Keratinocyte (primary cell): ENCODE measurements around the gene CWC27. TPM values are rescaled to one million over a fixed set of nuclear protein-coding genes. Genes with fewer than 3 reads are reported as not detected.

Experiments used
- DNase-seq: peaks from one replicate; pipeline ENCODE4 v3.0.0-alpha.2; 2011; ENCODE audit warnings: low read depth, missing footprints, low spot score
- FAIRE-seq: peaks from 2 replicates; lab custom pipeline; 2011; peaks lifted over from hg19 to GRCh38; lab: Jason Lieb, UNC
- H2AFZ ChIP-seq: 2 replicates; pipeline ENCODE4 v1.6.0; 2012; ENCODE audit warnings: low read length, control low read depth, inconsistent platforms; ENCODE audit not compliant: control insufficient read depth
- H3K27ac ChIP-seq: 2 replicates; pipeline ENCODE4 v1.5.1; 2011; ENCODE audit warnings: low read length; ENCODE audit not compliant: control insufficient read depth, insufficient read depth
- H3K27me3 ChIP-seq: 3 replicates; pipeline ENCODE4 v1.6.0; 2011; ENCODE audit warnings: low read length; ENCODE audit not compliant: control insufficient read depth, insufficient read depth; ENCODE audit errors: extremely low read depth
- H3K36me3 ChIP-seq, 2 experiments: 2 replicates in 1 of 2; 3 replicates in 1 of 2; pipeline ENCODE4 v1.5.1; 2011; ENCODE audit warnings: low read length in 2 of 2, mild to moderate bottlenecking in 1 of 2; ENCODE audit not compliant: control insufficient read depth in 2 of 2, insufficient read depth in 2 of 2; ENCODE audit errors: extremely low read depth in 1 of 2
- H3K4me1 ChIP-seq: 3 replicates; pipeline ENCODE4 v1.5.1; 2011; ENCODE audit warnings: low read length; ENCODE audit not compliant: control insufficient read depth, insufficient read depth; ENCODE audit errors: extremely low read depth
- H3K4me2 ChIP-seq: 3 replicates; pipeline ENCODE4 v1.6.0; 2011; ENCODE audit warnings: low read depth, low read length; ENCODE audit not compliant: control insufficient read depth, insufficient read depth; ENCODE audit errors: extremely low read depth
- H3K4me3 ChIP-seq, 3 experiments: fragments of 200-600 bp in 1 of 3; sonication (generic) in 1 of 3; 2 replicates in 2 of 3; 3 replicates in 1 of 3; pipeline ENCODE4 v1.5.1; 2011 to 2016; ENCODE audit warnings: low read length in 3 of 3, mild to moderate bottlenecking in 3 of 3, control low read depth in 2 of 3, inconsistent platforms in 1 of 3, low read depth in 1 of 3, mixed read lengths in 1 of 3, mixed run types in 1 of 3, moderate library complexity in 1 of 3; ENCODE audit not compliant: control insufficient read depth in 2 of 3, insufficient read depth in 2 of 3; ENCODE audit errors: extremely low read depth in 1 of 3
- H3K79me2 ChIP-seq: 2 replicates; pipeline ENCODE4 v1.6.0; 2012; ENCODE audit warnings: low read length; ENCODE audit not compliant: control insufficient read depth, insufficient read depth
- H3K9ac ChIP-seq: 3 replicates; pipeline ENCODE4 v1.6.0; 2011; ENCODE audit warnings: low read length; ENCODE audit not compliant: control insufficient read depth, insufficient read depth; ENCODE audit errors: extremely low read depth
- H3K9me1 ChIP-seq: 3 replicates; pipeline ENCODE4 v1.6.0; 2011; ENCODE audit warnings: low read length; ENCODE audit not compliant: control insufficient read depth, insufficient read depth; ENCODE audit errors: extremely low read depth
- H3K9me3 ChIP-seq: 2 replicates; pipeline ENCODE4 v1.5.1; 2012; ENCODE audit warnings: low read depth, low read length; ENCODE audit not compliant: control insufficient read depth
- H4K20me1 ChIP-seq: 3 replicates; pipeline ENCODE4 v1.6.0; 2011; ENCODE audit warnings: low read length; ENCODE audit not compliant: control insufficient read depth, insufficient read depth; ENCODE audit errors: extremely low read depth
- EZH2 ChIP-seq: IDR thresholded peaks from one replicate; pipeline ENCODE4 v1.6.1; 2012; ENCODE audit warnings: inconsistent platforms, mild to moderate bottlenecking, low read length, moderate library complexity
- dilution Hi-C: fragments of 300-500 bp; cut with MboI; formaldehyde crosslinking; loops from one replicate; pipeline ENCODE4 v1.7.0; 2020; ENCODE audit warnings: low sequenced_read_pairs; ENCODE audit not compliant: extremely low pct_ligation_motif_present
- polyA plus RNA-seq, 5 experiments: library from polyadenylated mRNA; depleted of rRNA in 3 of 5; stranded (reverse) in 3 of 5; stranded (forward) in 1 of 5; unstranded in 1 of 5; fragments of >200 nt; gene quantifications; 1 replicate in 1 of 5; 2 replicates in 3 of 5; 3 replicates in 1 of 5; pipeline versions ENCODE4 v1.2.1 to v1.2.3, GENCODE V29; 2011 to 2012; ENCODE audit warnings: missing spikeins in 2 of 5, low read depth in 1 of 5, low replicate concordance in 1 of 5
- TF ChIP-seq, protein P1 (sequence below), 3 experiments: IDR thresholded peaks in 1 of 3; conservative IDR thresholded peaks in 1 of 3; optimal IDR thresholded peaks in 1 of 3; 2 replicates in 2 of 3; 3 replicates in 1 of 3; pipeline versions ENCODE3 to v1.5.1; 2011; ENCODE audit warnings: low read length in 3 of 3, mild to moderate bottlenecking in 3 of 3, moderate library complexity in 2 of 3, control low read depth in 1 of 3, inconsistent platforms in 1 of 3; ENCODE audit not compliant: insufficient read depth in 2 of 3; ENCODE audit errors: extremely low read depth in 1 of 3

CWC27 gene
- polyA plus RNA-seq, 1 donor (not counting 4 experiments of a cell fraction or from before 2014, with no cell fraction given) = 31.8 TPM

DNA sequence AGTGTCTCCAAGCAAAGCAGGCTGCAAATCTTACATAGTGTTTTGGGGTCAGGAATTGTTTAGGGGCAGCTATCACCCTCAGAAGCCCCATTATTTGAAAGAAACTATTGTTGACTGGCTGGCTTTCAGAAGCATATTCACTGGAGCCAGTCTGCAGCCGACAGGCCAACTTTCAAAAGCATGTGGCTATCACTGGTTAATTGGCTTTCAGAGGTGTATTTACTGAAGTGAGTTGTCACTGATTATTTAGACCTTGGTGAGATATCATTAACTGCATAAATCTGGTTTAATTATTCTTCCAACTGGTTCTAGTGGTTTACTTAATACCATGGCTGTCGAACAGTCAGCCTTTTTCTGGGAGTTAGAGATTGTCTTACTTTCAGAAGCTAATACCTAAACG, 247.0 kb downstream of the CWC27 start:
- Histone ChIP-seq H3K36me3 (no peaks in the 10 kb centered on the region), H2AFZ (no peak overlapping the region), H3K79me2 (no peaks in the 10 kb centered on the region), H3K4me3 (no peak overlapping the region), H3K4me2 (no peak overlapping the region), H3K27ac (no peak overlapping the region), H3K9ac (no peak overlapping the region), H4K20me1 (no peaks in the 10 kb centered on the region), H3K27me3 (no peaks in the 10 kb centered on the region), H3K4me1 (peaks cover 7% of the 10 kb centered on the region), H3K9me1 (no peaks in the 10 kb centered on the region), H3K9me3 (no peaks in the 10 kb centered on the region)
- no peak for FAIRE-seq
- DNase-seq = no peak
- TF ChIP-seq, protein P1, sequence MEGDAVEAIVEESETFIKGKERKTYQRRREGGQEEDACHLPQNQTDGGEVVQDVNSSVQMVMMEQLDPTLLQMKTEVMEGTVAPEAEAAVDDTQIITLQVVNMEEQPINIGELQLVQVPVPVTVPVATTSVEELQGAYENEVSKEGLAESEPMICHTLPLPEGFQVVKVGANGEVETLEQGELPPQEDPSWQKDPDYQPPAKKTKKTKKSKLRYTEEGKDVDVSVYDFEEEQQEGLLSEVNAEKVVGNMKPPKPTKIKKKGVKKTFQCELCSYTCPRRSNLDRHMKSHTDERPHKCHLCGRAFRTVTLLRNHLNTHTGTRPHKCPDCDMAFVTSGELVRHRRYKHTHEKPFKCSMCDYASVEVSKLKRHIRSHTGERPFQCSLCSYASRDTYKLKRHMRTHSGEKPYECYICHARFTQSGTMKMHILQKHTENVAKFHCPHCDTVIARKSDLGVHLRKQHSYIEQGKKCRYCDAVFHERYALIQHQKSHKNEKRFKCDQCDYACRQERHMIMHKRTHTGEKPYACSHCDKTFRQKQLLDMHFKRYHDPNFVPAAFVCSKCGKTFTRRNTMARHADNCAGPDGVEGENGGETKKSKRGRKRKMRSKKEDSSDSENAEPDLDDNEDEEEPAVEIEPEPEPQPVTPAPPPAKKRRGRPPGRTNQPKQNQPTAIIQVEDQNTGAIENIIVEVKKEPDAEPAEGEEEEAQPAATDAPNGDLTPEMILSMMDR (optimal IDR thresholded peaks at IDR 0.05 in 1 of 3, IDR thresholded peaks at IDR 0.05 in 1 of 3, conservative IDR thresholded peaks at IDR 0.05 in 1 of 3; ENCODE audit: extremely low read depth in 1 of 3, insufficient read depth in 2 of 3, low read length in 3 of 3) = no peak
- TF ChIP-seq EZH2 = no peak
- dilution Hi-C loops = no loop called here

DNA sequence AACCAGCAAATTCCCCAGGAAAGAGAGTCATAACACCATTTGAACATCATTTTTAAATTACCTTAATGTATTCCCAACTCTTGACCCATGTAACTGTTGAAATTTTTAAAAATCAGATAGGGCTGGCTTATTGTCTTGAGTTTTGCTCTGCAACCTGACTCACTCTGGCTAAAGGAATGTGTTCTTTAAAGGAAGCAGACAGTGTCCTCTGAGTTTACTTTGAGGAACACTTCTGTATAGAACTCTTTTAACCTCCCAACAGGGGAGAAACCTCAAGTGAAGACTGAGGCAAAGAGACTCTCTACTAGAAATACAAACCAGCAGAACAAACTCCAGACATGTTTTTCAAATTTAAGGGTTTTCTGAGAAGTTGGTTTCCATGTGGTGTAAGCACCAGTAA, 248.9 kb downstream of the CWC27 start:
- Histone ChIP-seq H3K4me3 (no peak overlapping the region), H3K79me2 (no peaks in the 10 kb centered on the region), H4K20me1 (no peaks in the 10 kb centered on the region), H3K4me1 (peaks cover 7% of the 10 kb centered on the region), H3K36me3 (no peaks in the 10 kb centered on the region), H3K27ac (no peak overlapping the region), H3K9me1 (no peaks in the 10 kb centered on the region), H3K27me3 (no peaks in the 10 kb centered on the region), H3K4me2 (no peak overlapping the region), H2AFZ (no peak overlapping the region), H3K9me3 (no peaks in the 10 kb centered on the region), H3K9ac (no peak overlapping the region)
- DNase-seq (no peak), FAIRE-seq (no peak)
- dilution Hi-C loops = no loop called here
- TF ChIP-seq, protein P1 (optimal IDR thresholded peaks at IDR 0.05 in 1 of 3, IDR thresholded peaks at IDR 0.05 in 1 of 3, conservative IDR thresholded peaks at IDR 0.05 in 1 of 3; ENCODE audit: extremely low read depth in 1 of 3, insufficient read depth in 2 of 3, low read length in 3 of 3) = no peak
- TF ChIP-seq EZH2 = no peak
